Calu3 (cell line): ENCODE data around the gene PITPNM3. TPM values are rescaled to one million over a fixed set of nuclear protein-coding genes. Genes with fewer than 3 reads are reported as not detected.

Experiments
- BruUV-seq: library from RNA; stranded (reverse); fragments of 400-500 nt; replicated peaks from 2 replicates; lab custom pipeline; 2021; lab: Mats Ljungman, UMichigan
- CTCF ChIA-PET: fragments of 300-600 bp; sonication (Branson Sonifier 250); formaldehyde crosslinking; loops from one replicate; lab custom pipeline; 2022; ENCODE audit warnings: antibody characterized with exemption; lab: Charles Lee
- DNase-seq: peaks from one replicate; pipeline ENCODE4 v3.0.0; 2022
- H3K27ac Mint-ChIP-seq: one replicate; pipeline ENCODE4 v1.8.0; 2022; ENCODE audit warnings: mixed read lengths; ENCODE audit not compliant: unreplicated experiment
- H3K27me3 Mint-ChIP-seq: one replicate; pipeline ENCODE4 v1.8.0; 2022; ENCODE audit warnings: mixed read lengths; ENCODE audit not compliant: unreplicated experiment
- H3K36me3 Mint-ChIP-seq: one replicate; pipeline ENCODE4 v1.8.0; 2022; ENCODE audit warnings: mild to moderate bottlenecking, moderate library complexity, mixed read lengths; ENCODE audit not compliant: insufficient read depth, unreplicated experiment
- H3K4me1 Mint-ChIP-seq: one replicate; pipeline ENCODE4 v1.8.0; 2022; ENCODE audit warnings: mild to moderate bottlenecking, low read depth, mixed read lengths; ENCODE audit not compliant: unreplicated experiment
- H3K4me3 Mint-ChIP-seq: one replicate; pipeline ENCODE4 v1.8.0; 2022; ENCODE audit warnings: mild to moderate bottlenecking, low read depth, moderate library complexity, mixed read lengths; ENCODE audit not compliant: unreplicated experiment
- H3K9me3 Mint-ChIP-seq: one replicate; pipeline ENCODE4 v1.8.0; 2022; ENCODE audit warnings: low read depth, mixed read lengths; ENCODE audit not compliant: unreplicated experiment
- CTCF ChIP-seq: fragments of 200-600 bp; IDR thresholded peaks from one replicate; pipeline ENCODE4 v1.8.0; 2022; ENCODE audit warnings: antibody characterized with exemption; ENCODE audit not compliant: unreplicated experiment
- intact Hi-C: fragments of 100-400 bp; cut with micrococcal nuclease; formaldehyde crosslinking; loops from one replicate; pipeline ENCODE4 v1.10.0; 2022; ENCODE audit not compliant: unreplicated experiment
- total RNA-seq: library from RNA; stranded (reverse); gene quantifications from 2 replicates; pipeline ENCODE4 v1.2.3, GENCODE V29; 2022

The PITPNM3 gene
- total RNA-seq, 1 experiment from 2014 or later, result 10.7 TPM

DNA sequence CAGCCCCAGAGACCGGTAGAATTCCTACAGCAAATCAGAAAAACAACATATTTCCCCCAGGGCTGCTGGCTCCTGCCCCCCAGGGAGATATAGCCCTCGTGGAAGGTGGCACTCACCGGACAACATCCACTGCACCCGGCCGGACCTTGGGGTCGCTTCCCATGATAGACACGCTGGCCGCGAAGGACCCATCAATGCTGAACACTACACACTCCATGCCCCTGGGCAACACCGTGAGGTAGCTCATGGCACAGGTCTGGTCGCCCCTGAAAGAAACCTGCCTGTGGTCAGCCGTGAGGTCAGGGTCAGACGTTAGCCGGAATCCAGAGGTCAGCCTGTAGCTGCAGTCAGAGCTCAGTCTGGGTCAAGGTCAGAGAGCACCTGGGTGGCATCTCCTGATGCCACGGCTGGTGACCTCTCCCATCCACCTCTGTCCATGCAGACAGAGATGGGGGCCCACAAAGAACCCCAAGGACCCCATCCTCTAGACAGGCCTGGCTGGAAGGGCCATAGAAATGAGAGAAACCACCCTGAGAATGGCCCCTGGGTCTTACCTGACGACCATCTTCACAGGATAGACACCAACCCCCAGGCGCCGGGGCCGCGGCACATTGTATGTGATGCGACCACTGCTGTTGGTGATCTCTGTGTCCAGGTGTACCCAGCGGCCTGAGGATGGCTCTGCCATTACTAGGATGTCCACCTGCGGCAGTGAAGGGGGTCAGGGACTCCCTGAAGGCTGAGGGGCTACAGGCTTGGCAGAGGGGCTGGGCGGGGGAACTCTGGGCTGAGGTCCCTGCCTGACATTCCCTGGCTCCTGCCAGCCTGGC is 92.5 kb downstream of the PITPNM3 start:
- H3K27ac Mint-ChIP-seq, result no peak overlapping the region
- no peaks in the 10 kb centered on the region for H3K9me3 Mint-ChIP-seq
- no peak for TF ChIP-seq CTCF
- DNase-seq, result no peak
- no peaks in the 10 kb centered on the region for H3K4me1 Mint-ChIP-seq
- H3K4me3 Mint-ChIP-seq, result no peak overlapping the region
- CTCF ChIA-PET, result no interaction called here
- no peaks in the 10 kb centered on the region for H3K27me3 Mint-ChIP-seq
- no TSS peak for BruUV-seq
- H3K36me3 Mint-ChIP-seq, result no peaks in the 10 kb centered on the region
- intact Hi-C loops, result no loop called here

DNA sequence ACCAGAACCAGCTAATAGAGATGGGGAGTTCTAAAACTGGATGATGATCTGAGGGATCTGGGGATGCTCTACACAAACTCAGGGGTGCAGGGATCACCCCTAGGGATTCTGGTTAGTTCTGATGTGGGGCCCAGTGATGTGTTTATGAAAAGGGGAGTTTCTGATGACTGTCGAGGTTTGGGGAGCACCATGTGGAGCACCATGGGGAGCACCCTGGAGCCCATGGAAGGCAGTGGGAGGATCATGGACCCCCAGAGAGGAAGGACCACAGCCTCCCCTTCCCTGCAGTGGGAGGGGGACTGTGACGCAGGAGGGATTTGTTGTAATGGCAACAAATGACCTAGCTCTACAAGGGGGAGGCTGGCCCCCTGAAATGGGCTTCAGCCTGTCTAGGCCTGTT is 93.7 kb downstream of the PITPNM3 start:
- DNase-seq, result no peak
- Mint-ChIP-seq H3K4me3 (no peak overlapping the region), H3K4me1 (no peaks in the 10 kb centered on the region), H3K36me3 (no peaks in the 10 kb centered on the region), H3K27ac (no peak overlapping the region), H3K9me3 (no peaks in the 10 kb centered on the region), H3K27me3 (no peaks in the 10 kb centered on the region)
- intact Hi-C loops, result no loop called here
- no TSS peak for BruUV-seq
- no peak for TF ChIP-seq CTCF
- CTCF ChIA-PET, result no interaction called here

- intact Hi-C loops, result no loop called here
- CTCF ChIA-PET, result no interaction called here
- Mint-ChIP-seq H3K27me3 (no peaks in the 10 kb centered on the region), H3K9me3 (no peaks in the 10 kb centered on the region), H3K4me1 (peaks cover 5% of the 10 kb centered on the region), H3K36me3 (no peaks in the 10 kb centered on the region), H3K4me3 (no peak overlapping the region), H3K27ac (no peak overlapping the region)
- DNase-seq, result no peak
- no TSS peak for BruUV-seq
- no peak for TF ChIP-seq CTCF
These were observed 94.4 kb downstream of the PITPNM3 start for GRCh38 chr17:6461792-6462524.

GRCh38 chr17:6461246-6461645 is 95.1 kb downstream of the PITPNM3 start:
- CTCF ChIA-PET, result no interaction called here
- H3K4me1 Mint-ChIP-seq, result peaks cover 12% of the 10 kb centered on the region
- no peaks in the 10 kb centered on the region for H3K27me3 Mint-ChIP-seq
- intact Hi-C loops, result no loop called here
- no peaks in the 10 kb centered on the region for H3K36me3 Mint-ChIP-seq
- no peak for TF ChIP-seq CTCF
- DNase-seq, result no peak
- no TSS peak for BruUV-seq
- no peak overlapping the region for H3K4me3 Mint-ChIP-seq
- no peaks in the 10 kb centered on the region for H3K9me3 Mint-ChIP-seq
- no peak overlapping the region for H3K27ac Mint-ChIP-seq
